HG03558 (cell line): ENCODE results near the gene CERS6.
"Not testable (repeated sequence)": the region's sequence is repeated elsewhere in the genome, so short reads cannot be mapped to it uniquely, and the experiment has no call there.

ENCODE experiments used
- ATAC-seq: cut with Tn5 transposase; IDR thresholded peaks from one replicate; pipeline ENCODE4 v1.9.1; 2021; ENCODE audit warnings: moderate number of reproducible peaks; ENCODE audit not compliant: unreplicated experiment; ENCODE audit errors: extremely low read depth

CERS6 gene

GRCh38 chr2:168466190-168466737 lies 10.2 kb downstream of the CERS6 start:
- ATAC-seq = no peak

GRCh38 chr2:168466834-168467565 lies 10.9 kb downstream of the CERS6 start:
- ATAC-seq = no peak

- ATAC-seq = no peak
Measured at GRCh38 chr2:168467729-168468128, 11.7 kb downstream of the CERS6 start.

GRCh38 chr2:168468354-168468753 lies 12.3 kb downstream of the CERS6 start:
- ATAC-seq = no peak

- peak; percentile 55 for ATAC-seq
Measured at GRCh38 chr2:168469281-168469988, 13.4 kb downstream of the CERS6 start.

GRCh38 chr2:168470320-168471162 lies 14.5 kb downstream of the CERS6 start:
- ATAC-seq = no peak

- ATAC-seq = no peak
Measured at GRCh38 chr2:168471163-168471475, 15.0 kb downstream of the CERS6 start.

GRCh38 chr2:168475636-168476035 lies 19.6 kb downstream of the CERS6 start:
- no peak for ATAC-seq

GRCh38 chr2:168478206-168478605 lies 22.1 kb downstream of the CERS6 start:
- ATAC-seq = no peak

GRCh38 chr2:168480356-168480755 lies 24.3 kb downstream of the CERS6 start:
- ATAC-seq = no peak

GRCh38 chr2:168480825-168481585 lies 24.9 kb downstream of the CERS6 start:
- no peak for ATAC-seq

- ATAC-seq = no peak
Measured at GRCh38 chr2:168482269-168482668, 26.2 kb downstream of the CERS6 start.

- ATAC-seq = no peak
Measured at GRCh38 chr2:168482952-168483831, 27.1 kb downstream of the CERS6 start.

GRCh38 chr2:168486477-168486876 lies 30.4 kb downstream of the CERS6 start:
- ATAC-seq = no peak

GRCh38 chr2:168490015-168490874 lies 34.2 kb downstream of the CERS6 start:
- peak; percentile 94 for ATAC-seq

GRCh38 chr2:168490946-168491605 lies 35.0 kb downstream of the CERS6 start:
- no peak for ATAC-seq

GRCh38 chr2:168491728-168492127 lies 35.7 kb downstream of the CERS6 start:
- ATAC-seq = not testable (repeated sequence)

- not testable (repeated sequence) for ATAC-seq
Measured at GRCh38 chr2:168493219-168493618, 37.1 kb downstream of the CERS6 start.
